Ramos (cell line): ENCODE measurements around the gene PTGR1.
"Not testable (repeated sequence)": the region's sequence is repeated elsewhere in the genome, so short reads cannot be mapped to it uniquely, and the experiment has no call there.

Experiments used
- in situ Hi-C: fragments of 300-500 bp; cut with MboI; formaldehyde crosslinking; loops from one replicate; pipeline ENCODE4 v1.14.3; 2022; ENCODE audit warnings: low sequenced_read_pairs; ENCODE audit not compliant: unreplicated experiment

Gene PTGR1

DNA sequence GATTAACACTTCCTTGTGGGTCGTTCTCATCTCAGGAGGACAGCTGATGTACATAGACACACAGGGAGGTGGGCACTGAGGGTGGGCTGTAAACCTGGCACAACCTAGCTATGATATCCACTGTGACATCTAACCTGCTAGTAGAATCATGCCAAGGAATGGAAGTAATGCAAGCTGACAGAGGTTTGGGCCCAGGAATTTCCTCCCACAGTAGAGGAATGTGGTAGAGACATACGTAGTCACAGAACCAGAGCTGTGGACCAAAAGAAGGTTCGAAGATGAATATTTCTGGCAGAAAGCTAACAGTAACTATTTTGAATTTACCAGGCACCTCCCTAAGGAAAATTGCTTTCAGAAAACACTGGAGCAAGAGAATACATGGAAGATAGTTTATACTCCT is 16.5 kb upstream of the PTGR1 start:
- in situ Hi-C loops = no loop called here

DNA sequence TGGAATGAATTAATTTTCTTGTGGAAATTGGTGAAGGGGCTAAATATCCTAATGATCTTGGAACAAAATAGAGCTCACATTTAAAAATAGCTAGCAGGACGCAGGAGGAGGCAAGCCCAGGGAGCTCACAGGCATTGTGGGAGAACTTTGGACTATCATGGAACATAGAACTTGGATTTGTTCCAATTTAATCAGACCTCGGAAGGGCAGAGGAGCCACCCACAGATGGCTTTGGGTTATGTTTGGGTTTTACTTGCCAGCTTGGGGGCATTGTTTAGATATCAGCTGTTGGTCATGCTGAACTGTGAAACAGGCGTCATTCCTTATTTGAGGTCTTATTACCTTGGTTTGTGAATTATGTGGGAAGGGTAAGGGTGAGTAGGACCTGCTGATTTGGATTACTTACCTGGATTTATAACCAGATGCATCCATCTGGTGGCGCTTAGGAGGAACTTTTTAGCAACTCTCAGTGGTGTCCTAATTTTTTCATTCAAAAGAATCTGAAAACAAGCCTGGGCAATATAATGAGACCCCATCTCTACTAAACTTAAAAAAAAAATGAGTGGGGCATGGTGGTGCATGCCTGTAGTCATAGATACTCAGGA is 14.1 kb upstream of the PTGR1 start:
- in situ Hi-C loops = no loop called here

GRCh38 chr9:111610845-111611244 is 11.4 kb upstream of the PTGR1 start:
- in situ Hi-C loops = no loop called here

DNA sequence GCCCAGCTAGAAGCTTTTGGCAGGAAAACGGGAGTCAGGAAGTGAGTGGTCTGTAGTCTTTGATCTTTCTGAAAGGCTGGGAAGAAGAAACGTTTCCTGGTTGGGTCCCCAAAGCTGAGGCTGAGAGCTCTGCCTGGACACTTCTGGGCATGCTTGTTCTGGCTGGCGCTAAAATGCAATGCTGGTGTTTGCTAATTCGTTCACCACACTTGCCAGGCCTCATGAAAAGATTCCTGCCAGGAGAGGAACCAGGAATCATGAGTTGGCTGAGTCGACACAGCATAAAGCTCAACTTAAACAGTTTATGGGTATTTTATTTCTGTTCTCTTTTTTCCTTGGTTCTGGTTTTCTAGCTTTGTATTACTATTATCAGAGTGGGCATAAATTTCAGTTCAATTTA is 10.7 kb upstream of the PTGR1 start:
- in situ Hi-C loops = no loop called here

GRCh38 chr9:111605041-111605559 is 5.7 kb upstream of the PTGR1 start:
- in situ Hi-C loops = no loop called here

GRCh38 chr9:111604054-111604615 is 4.7 kb upstream of the PTGR1 start:
- in situ Hi-C loops = no loop called here

DNA sequence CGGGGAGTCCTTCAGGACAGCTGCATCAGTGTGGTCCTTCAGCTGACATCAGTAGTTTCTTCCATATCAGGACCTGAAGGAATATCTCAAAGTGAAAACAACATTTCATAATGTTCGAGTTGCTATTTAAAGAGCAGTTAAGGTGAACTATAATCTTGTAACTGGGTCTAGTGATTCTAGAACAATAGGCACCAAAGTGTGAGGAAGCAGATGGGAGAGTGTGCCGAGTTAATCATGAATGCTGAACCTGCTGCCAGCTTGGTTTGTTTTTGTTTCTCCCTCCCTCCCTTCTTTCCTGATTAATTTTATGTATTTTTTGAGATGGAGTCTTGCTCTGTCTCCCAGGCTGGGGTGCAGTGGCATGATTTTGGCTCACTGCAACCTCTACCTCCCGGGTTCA is 3.6 kb upstream of the PTGR1 start:
- in situ Hi-C loops = no loop called here

- in situ Hi-C loops = no loop called here
Observed at GRCh38 chr9:111601237-111602018, 2.0 kb upstream of the PTGR1 start.

- in situ Hi-C loops = loop anchor here (10.0 kb wide), 1 partner anchor 95 kb away; no protein-coding TSS in a partner anchor
Observed at GRCh38 chr9:111599955-111600343, 502 bp upstream of the PTGR1 start.

DNA sequence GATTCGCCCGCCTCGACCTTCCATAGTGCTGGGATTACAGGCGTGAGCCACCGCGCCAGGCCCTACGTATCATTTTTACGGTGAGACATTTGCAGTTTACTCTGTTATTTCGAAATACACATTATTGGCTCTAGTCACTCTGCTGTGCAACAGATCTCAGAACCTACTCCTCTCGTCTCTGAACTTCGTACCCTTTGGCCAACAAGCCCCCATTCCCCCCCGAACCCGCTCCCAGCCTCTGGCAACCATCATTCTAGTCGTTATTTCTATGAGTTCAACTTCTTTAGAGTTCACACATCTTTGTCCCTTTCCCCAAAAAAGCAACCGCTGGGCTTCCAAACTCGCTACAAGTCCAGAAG is 735 bp downstream of the PTGR1 start:
- in situ Hi-C loops = loop anchor here (10.0 kb wide), 1 partner anchor 96 kb away; no protein-coding TSS in a partner anchor

DNA sequence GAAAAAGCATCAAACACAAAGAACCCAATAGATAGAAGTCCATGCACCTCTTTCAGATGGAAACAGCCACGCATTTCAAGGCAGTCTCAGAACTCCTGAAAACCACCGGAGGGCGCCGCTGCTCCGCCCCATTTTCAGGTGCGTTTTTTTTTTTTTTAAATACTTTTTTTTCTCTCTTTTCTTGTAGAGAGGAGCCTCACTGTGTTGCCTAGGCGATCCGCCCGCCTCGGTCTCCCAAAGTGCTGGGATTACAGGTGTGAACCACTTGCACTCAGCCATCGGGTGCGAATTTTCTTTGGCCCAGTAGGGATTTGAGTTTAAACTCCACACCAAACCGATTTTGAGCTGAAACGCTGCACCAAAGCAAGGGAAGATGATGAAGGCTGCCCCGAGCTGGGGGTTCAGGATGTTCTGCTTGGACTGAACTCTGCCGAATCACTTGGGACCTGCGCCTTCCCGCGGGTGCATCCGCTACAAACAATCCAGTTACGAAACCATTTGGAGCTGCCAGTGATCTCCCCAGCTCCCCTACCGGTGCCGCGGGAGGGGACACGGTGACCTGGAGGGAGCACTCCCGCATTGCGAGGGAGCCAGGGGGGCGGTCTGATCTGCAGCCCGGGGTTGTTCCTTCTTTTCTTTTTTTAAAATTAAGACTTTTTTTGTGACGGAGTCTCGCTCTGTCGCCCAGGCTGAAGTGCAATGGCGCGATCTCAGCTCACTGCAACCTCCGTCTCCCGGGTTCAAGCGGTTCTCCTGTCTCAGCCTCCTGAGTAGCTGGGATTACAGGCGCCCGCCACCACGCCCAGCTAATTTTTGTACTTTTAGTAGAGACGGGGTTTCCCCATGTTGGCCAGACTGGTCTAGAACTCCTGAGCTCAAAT is 1.4 kb downstream of the PTGR1 start:
- in situ Hi-C loops = loop anchor here (10.0 kb wide), 1 partner anchor 97 kb away; no protein-coding TSS in a partner anchor

DNA sequence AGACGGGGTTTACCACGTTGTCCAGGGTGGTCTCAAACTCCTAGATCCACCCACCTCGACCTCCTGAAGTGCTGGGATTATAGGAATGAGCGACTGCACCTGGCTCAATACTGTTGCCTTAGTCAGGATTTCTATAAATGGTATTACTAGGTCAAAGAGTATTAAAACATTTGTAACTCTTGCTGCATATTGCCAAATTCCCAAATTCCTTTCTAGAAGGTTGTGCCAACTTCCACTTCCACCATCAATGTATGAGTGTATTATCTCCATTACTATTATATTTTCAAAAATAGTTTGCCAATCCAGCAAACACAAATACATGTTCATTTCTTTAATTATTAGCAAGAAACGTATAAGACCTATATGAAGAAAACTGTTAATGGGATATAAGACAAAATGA is 10.6 kb downstream of the PTGR1 start:
- in situ Hi-C loops = no loop called here

DNA sequence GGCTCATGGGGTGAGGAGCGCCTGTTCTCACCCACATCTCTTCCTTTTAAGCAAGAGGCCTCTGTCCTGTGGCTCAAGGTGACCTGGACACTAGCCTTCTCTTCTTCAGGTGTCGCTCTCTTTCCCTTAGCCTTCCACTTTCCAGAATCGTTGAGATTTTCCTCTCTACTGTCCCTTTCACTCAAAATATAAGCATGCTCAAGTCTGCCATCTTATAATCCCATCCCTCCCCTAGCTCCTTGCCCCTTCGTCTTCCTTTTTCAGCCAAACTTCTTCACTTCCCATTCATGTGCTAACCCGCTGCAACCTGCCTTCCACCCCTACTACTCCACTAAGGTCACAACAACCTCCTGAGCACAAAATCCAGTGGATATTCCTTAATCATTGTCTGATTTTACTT is 13.1 kb downstream of the PTGR1 start:
- in situ Hi-C loops = no loop called here

DNA sequence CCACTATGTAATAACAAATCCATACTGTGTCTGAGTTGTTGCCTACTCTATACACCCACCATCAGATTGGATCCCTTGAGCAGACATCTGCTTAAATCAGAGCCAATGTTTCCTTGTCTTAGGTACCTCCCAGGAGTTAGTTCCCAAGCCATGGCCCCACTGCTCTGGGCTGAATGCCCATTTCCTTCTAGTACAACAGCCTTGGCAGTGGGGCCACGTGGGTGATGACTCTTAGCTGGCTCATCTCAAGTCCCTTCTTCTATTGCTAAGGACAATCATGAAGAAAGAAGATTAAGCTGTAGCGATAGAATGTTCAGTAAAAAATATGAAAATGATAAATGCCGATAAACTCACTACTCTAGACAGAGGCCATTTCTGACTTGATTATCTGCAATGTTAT is 16.6 kb downstream of the PTGR1 start:
- in situ Hi-C loops = no loop called here

GRCh38 chr9:111572950-111573604 is 26.4 kb downstream of the PTGR1 start:
- in situ Hi-C loops = no loop called here

- in situ Hi-C loops = not testable (repeated sequence)
Observed at GRCh38 chr9:111568127-111568526, 31.3 kb downstream of the PTGR1 start.

DNA sequence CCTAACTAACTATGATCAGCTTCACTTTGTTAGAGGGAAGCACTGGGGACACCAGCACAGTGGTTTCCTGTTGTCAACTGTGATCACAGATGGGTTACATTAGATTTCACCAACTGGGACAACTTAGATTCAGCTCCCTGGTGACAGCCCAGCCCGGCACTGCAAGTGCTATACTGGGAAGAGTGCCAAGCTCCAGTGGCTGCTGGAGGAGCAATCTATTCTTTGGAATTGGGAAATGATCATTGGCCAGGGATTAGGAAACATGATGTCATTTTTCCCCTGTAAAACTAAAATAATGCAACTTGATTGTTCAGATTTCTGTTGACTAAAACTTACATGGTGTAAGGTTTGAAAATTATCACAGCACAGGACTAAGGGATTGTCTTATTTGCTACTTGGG is 33.2 kb downstream of the PTGR1 start:
- in situ Hi-C loops = no loop called here

- in situ Hi-C loops = no loop called here
Observed at GRCh38 chr9:111561165-111561719, 38.2 kb downstream of the PTGR1 start.

GRCh38 chr9:111559000-111559610 is 40.3 kb downstream of the PTGR1 start:
- in situ Hi-C loops = no loop called here
